WTC11 (cell line): Measurements from ENCODE around the gene CENPX.

Source experiments
- CTCF ChIP-seq: fragments of 200-600 bp; IDR thresholded peaks from 2 replicates; pipeline ENCODE4 v1.8.0; 2022; ENCODE audit warnings: antibody characterized with exemption
- ETV6 ChIP-seq: sonication (generic); formaldehyde crosslinking; IDR thresholded peaks from 2 replicates; pipeline ENCODE4 v1.8.1; 2022; ENCODE audit warnings: mild to moderate bottlenecking, missing genetic modification reagents
- JAZF1 ChIP-seq: fragments of 250-450 bp; sonication (Bioruptor Pico); IDR thresholded peaks from 2 replicates; pipeline ENCODE4 v1.9.0; 2021; ENCODE audit warnings: moderate library complexity, mild to moderate bottlenecking, inconsistent platforms
- NFYB ChIP-seq: sonication (generic); formaldehyde crosslinking; conservative IDR thresholded peaks from 2 replicates; pipeline ENCODE4 v1.8.0; 2022; ENCODE audit warnings: low read depth, missing genetic modification reagents
- ZNF232 ChIP-seq: sonication (generic); formaldehyde crosslinking; IDR thresholded peaks from 2 replicates; pipeline ENCODE4 v1.8.0; 2022; ENCODE audit warnings: mild to moderate bottlenecking, missing genetic modification reagents

DNA sequence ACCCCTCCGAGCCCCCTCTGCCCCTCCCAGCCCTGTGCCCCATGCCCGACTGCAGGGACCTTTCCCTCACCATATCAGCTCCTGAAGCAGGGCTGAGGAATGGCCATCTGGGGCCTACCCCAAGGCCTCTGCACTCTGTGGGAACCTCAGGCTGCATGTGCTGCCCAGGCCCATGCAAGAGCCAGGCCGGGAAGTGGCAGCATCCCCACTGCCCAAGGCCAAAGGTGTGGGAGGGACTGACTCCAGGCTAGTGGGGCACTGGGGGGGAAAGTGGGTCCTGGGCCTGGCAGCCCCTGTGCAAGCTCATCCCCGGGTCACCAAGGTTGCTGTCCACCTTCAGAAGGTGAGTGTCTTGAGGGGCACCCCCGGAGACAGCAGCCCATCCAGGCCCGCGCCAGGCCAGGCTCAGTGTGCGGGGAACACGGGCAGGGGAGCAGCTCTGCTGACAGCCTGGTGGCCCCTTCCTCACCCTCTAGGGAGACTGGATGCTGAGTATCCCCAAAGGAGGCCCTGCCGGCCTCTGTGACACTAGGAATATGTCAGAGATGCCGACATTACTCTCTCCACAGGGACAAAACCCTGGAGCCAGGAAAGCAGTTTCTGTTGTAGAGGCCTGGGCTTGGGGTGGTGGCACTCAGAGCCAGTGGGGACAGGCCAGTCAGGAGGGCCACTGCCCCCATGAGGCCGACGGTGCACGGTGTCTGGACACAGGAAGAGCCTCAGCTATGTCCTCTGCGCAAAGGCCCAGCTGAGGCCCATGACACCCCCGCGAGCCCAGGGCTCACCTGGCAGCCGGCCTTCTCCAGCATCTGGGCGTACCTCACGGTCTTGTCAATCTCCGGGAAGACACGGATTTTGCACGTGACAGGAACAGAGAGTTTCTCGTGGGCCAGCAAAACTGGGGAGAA is 39.7 kb upstream of the CENPX start:
- TF ChIP-seq ZNF232: no peak
- TF ChIP-seq JAZF1: no peak
- TF ChIP-seq CTCF: no peak
- no peak for TF ChIP-seq NFYB (CRISPR knock-in tag)
- TF ChIP-seq ETV6 (CRISPR knock-in tag): no peak
